Upper lobe of right lung (tissue), 1 donor: ENCODE data around the gene CSNK2A3. TPM values are rescaled to one million over a fixed set of nuclear protein-coding genes. Genes with fewer than 3 reads are reported as not detected.
"Not testable (repeated sequence)": the region's sequence is repeated elsewhere in the genome, so short reads cannot be mapped to it uniquely, and the experiment has no call there.

Experiments
- ATAC-seq: fragments of 200-7000 bp; cut with Tn5 transposase; one replicate; pipeline ENCODE4 v1.9.1; 2020; ENCODE audit warnings: mild to moderate bottlenecking, moderate library complexity
- DNase-seq: peaks from one replicate; pipeline ENCODE4 v3.0.0-alpha.2; 2020
- H3K27ac ChIP-seq: fragments of 200-600 bp; one replicate; pipeline ENCODE4 v1.8.0; 2022
- H3K27me3 ChIP-seq: fragments of 200-600 bp; one replicate; pipeline ENCODE4 v1.8.0; 2022; ENCODE audit warnings: mild to moderate bottlenecking
- H3K36me3 ChIP-seq: fragments of 200-600 bp; one replicate; pipeline ENCODE4 v1.8.0; 2022
- H3K4me1 ChIP-seq: fragments of 200-600 bp; one replicate; pipeline ENCODE4 v1.8.0; 2022
- H3K4me3 ChIP-seq: fragments of 200-600 bp; one replicate; pipeline ENCODE4 v1.8.0; 2022; ENCODE audit warnings: mild to moderate bottlenecking
- H3K9me3 ChIP-seq: fragments of 200-600 bp; one replicate; pipeline ENCODE4 v1.8.0; 2022
- intact Hi-C: fragments of 100-400 bp; cut with DNase I; formaldehyde crosslinking; loops from one replicate; pipeline ENCODE4 v1.11.0; 2022
- total RNA-seq: library from RNA; stranded (reverse); fragmentation: NEBNext Ultra II Directional; extraction: Animal tissue kit (Norgen Biotek cat#: 25700); gene quantifications from one replicate; pipeline ENCODE4 v1.2.1, GENCODE V29; 2021
- TF ChIP-seq, protein P1 (sequence below): fragments of 200-600 bp; IDR thresholded peaks from one replicate; pipeline ENCODE4 v1.8.0; 2022; ENCODE audit warnings: antibody characterized with exemption
- donor health status: DM: no; HTN: yes; CAD: no; lungs with severe emphysema.

The CSNK2A3 gene
- total RNA-seq, 1 donor from 2014 or later = 3.9 TPM

DNA sequence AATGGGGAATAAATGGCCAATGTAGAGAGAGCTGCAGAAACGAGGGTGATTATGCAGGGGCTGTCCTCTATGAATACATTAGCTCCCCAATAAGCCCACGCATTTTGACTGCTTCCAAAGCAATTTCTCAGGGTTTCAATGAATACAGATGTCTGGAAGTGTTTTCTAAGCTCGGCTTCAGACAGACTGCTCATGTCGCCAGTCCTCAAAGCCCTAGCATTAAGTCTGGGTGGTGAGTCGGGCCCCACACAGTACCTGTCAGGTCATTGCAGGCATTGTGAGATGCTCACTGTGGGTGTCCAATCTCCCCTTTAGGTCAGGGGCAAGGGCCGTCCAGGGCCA is 17.9 kb upstream of the CSNK2A3 start:
- DNase-seq (no peak), ATAC-seq (no peak)
- TF ChIP-seq, protein P1, sequence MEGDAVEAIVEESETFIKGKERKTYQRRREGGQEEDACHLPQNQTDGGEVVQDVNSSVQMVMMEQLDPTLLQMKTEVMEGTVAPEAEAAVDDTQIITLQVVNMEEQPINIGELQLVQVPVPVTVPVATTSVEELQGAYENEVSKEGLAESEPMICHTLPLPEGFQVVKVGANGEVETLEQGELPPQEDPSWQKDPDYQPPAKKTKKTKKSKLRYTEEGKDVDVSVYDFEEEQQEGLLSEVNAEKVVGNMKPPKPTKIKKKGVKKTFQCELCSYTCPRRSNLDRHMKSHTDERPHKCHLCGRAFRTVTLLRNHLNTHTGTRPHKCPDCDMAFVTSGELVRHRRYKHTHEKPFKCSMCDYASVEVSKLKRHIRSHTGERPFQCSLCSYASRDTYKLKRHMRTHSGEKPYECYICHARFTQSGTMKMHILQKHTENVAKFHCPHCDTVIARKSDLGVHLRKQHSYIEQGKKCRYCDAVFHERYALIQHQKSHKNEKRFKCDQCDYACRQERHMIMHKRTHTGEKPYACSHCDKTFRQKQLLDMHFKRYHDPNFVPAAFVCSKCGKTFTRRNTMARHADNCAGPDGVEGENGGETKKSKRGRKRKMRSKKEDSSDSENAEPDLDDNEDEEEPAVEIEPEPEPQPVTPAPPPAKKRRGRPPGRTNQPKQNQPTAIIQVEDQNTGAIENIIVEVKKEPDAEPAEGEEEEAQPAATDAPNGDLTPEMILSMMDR = no peak
- H3K27ac ChIP-seq = no peak overlapping the region
- intact Hi-C loops = no loop called here
- no peaks in the 10 kb centered on the region for H3K27me3 ChIP-seq
- H3K36me3 ChIP-seq = peaks cover 17% of the 10 kb centered on the region
- no peaks in the 10 kb centered on the region for H3K9me3 ChIP-seq
- no peak overlapping the region for H3K4me3 ChIP-seq
- no peaks in the 10 kb centered on the region for H3K4me1 ChIP-seq

DNA sequence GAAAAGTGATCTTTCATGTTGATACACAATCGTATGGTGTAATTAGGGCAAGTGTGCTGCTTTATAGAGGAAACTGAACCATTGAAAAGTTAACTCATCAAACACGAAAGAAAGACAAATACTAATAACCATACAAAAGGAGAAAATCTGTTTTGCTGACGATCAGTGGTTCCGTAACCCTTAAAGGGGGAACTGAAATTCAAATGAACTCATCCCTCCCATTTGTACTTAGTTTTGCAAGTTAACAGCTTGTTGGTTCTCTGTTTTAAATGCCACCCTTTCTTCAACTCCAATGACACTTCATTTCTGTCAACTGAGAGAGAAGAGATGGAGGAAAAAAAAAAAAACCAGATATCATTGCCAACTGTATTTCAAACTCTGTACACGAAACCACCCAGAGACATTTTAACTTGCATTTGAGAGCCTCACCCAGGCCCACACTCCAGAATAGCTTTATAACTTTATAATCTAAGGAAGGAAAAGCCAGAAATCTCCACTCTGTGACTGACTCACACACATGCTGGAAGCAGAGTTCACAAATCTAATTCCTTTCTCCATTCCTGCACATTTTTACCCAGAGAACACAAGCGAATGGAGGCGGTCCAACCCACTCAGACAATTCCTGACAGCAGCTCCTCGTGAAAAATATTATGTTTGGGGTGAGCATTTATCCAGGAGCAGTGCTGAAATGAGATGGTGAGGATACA is 17.4 kb upstream of the CSNK2A3 start:
- Histone ChIP-seq H3K27me3 (no peaks in the 10 kb centered on the region), H3K36me3 (peaks cover 17% of the 10 kb centered on the region), H3K9me3 (no peaks in the 10 kb centered on the region), H3K4me1 (no peaks in the 10 kb centered on the region), H3K27ac (no peak overlapping the region), H3K4me3 (no peak overlapping the region)
- DNase-seq (no peak), ATAC-seq (peak; percentile 58)
- intact Hi-C loops = no loop called here
- TF ChIP-seq, protein P1 = no peak

DNA sequence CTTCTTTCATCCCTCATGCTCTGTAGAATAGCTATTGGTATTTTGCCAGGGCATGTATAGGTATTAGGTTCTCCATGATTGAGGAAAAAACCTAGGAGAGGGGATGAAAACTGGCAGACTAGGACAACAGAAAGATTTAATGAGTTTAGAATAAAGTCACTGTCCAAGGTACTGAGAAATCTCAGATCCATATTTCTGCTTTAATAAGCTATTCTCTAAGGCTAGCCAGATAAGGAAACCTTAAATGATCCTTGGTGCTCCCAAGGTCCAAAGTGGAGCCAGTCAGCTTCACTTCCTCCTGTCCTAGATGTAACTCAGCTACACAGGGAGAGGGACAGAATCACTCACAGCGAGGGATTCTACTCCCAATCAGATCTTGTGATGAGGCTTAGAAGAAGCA is 13.7 kb upstream of the CSNK2A3 start:
- H3K4me3 ChIP-seq = no peak overlapping the region
- no peaks in the 10 kb centered on the region for H3K27me3 ChIP-seq
- ATAC-seq = no peak
- DNase-seq = no peak
- TF ChIP-seq, protein P1 = no peak
- intact Hi-C loops = no loop called here
- peaks cover 4% of the 10 kb centered on the region for H3K36me3 ChIP-seq
- no peaks in the 10 kb centered on the region for H3K9me3 ChIP-seq
- no peak overlapping the region for H3K27ac ChIP-seq
- H3K4me1 ChIP-seq = no peaks in the 10 kb centered on the region

DNA sequence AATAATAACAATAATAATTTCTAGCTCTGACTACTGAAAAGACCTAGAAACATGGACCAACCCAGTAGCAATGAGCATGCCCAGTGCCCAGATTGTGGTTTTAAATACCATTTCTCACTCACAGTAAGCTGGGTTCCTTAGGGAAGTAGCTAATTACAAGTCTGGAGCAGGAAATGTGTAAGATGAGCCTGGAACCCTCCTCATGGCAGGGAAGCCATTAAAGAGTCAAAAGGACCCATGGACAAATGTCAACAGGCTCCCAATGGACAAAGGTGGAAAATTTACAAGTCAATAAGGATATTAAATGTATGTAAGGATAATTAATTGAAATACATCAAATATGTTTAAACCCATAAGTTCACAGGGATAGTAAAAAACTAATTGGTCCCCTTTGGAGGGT is 10.6 kb upstream of the CSNK2A3 start:
- no peaks in the 10 kb centered on the region for H3K36me3 ChIP-seq
- H3K4me1 ChIP-seq = no peaks in the 10 kb centered on the region
- no peaks in the 10 kb centered on the region for H3K9me3 ChIP-seq
- DNase-seq (no peak), ATAC-seq (no peak)
- H3K27ac ChIP-seq = no peak overlapping the region
- TF ChIP-seq, protein P1 = no peak
- intact Hi-C loops = no loop called here
- H3K27me3 ChIP-seq = no peaks in the 10 kb centered on the region
- H3K4me3 ChIP-seq = no peak overlapping the region

DNA sequence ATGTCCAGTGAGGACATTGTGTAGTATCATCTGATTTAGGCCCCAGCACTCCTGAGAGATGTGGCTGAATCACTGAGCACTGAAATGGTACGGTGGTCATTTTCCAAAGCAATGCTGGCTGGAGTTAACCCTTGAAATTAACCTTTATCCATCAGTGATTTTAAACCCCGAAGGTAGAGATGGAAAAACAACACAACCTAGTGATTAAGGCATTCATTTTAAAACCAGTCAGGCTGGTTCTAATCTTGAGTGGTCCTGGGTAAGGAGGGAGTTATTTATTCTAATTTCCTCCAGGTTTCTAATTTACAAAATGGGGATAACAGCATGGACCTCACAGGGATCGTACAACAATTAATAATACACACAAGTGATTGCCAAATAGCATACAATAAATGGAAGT is 6.6 kb upstream of the CSNK2A3 start:
- Histone ChIP-seq H3K4me3 (no peak overlapping the region), H3K9me3 (no peaks in the 10 kb centered on the region), H3K4me1 (no peaks in the 10 kb centered on the region), H3K27me3 (no peaks in the 10 kb centered on the region), H3K36me3 (no peaks in the 10 kb centered on the region), H3K27ac (no peak overlapping the region)
- TF ChIP-seq, protein P1 = no peak
- intact Hi-C loops = no loop called here
- ATAC-seq (no peak), DNase-seq (no peak)

DNA sequence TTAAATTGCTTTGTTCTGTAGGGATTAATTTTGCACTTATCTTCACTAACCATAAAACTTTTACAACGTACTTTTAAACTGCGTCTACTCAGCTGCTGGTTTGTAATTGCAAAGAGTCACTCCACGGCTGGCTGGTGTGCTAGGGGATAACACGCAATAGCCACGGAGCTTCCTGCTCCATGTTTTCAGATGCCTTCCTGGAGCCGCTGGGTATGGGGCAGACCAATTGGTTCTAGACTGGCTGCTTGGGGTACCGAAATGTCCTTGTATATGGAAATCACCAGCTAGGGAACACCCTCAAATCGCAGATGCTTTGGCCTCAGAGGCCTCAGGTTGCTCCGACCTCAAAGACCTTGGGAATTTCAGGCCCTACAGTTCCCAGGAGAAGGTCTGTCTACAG is 3.8 kb upstream of the CSNK2A3 start:
- H3K36me3 ChIP-seq = no peaks in the 10 kb centered on the region
- TF ChIP-seq, protein P1 = no peak
- DNase-seq (no peak), ATAC-seq (no peak)
- H3K27me3 ChIP-seq = no peaks in the 10 kb centered on the region
- no peaks in the 10 kb centered on the region for H3K9me3 ChIP-seq
- H3K4me1 ChIP-seq = no peaks in the 10 kb centered on the region
- no peak overlapping the region for H3K27ac ChIP-seq
- intact Hi-C loops = no loop called here
- no peak overlapping the region for H3K4me3 ChIP-seq

DNA sequence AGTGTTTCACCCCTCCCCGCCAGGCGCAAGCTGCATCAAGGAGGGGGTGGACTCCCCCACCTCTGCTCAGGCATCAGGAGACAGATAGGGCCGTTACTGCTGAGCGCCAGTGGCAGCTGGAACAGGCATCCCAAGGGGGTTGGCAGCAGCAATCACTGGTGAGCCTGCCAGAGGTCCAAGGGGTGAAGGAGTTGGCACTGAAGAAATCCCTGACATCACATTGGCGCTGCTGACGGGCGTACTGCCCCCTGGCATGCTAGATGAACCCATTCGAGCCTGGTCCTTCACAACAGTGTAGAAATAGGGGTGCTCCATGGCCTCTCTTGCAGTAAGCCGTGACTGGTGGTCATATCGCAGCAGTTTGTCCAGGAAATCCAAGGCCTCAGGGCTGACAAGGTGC is 1.2 kb downstream of the CSNK2A3 start:
- ATAC-seq, H3K36me3 ChIP-seq, H3K27me3 ChIP-seq, H3K27ac ChIP-seq, DNase-seq, intact Hi-C loops, H3K9me3 ChIP-seq, H3K4me3 ChIP-seq: not testable (repeated sequence)
- H3K4me1 ChIP-seq = peaks cover 29% of the 10 kb centered on the region
